Raji (cell line): ENCODE data around the gene SPRR1B.

Source experiments
- POLR2A ChIP-seq: IDR thresholded peaks from 2 replicates; pipeline ENCODE4 v1.6.1; 2011; ENCODE audit warnings: low read depth, low read length, control low read depth; ENCODE audit not compliant: insufficient read depth

Gene SPRR1B

DNA sequence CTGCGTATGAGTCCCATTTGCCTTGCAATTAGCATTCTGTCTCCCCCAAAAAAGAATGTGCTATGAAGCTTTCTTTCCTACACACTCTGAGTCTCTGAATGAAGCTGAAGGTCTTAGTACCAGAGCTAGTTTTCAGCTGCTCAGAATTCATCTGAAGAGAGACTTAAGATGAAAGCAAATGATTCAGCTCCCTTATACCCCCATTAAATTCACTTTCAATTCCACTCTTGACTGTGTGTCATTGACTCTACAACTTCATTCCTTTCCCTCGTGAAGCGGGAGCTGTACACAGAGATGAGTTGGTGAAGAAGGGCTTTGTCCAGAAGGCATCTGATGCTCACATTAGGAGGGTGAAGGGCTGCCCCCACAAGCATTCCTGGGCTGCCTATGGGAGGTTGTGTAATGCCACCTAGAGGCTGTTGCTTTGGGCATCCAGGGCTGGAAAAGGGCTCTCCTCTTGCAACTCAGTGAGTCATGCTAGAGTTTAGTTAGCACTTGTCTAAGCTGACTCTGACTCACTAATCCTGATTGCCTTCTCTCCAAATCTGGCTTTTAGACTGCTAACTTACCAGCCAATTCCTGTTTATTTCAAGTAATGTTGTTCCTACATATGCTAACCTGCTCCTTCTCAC is 1.8 kb downstream of the SPRR1B start:
- TF ChIP-seq POLR2A, result no peak

DNA sequence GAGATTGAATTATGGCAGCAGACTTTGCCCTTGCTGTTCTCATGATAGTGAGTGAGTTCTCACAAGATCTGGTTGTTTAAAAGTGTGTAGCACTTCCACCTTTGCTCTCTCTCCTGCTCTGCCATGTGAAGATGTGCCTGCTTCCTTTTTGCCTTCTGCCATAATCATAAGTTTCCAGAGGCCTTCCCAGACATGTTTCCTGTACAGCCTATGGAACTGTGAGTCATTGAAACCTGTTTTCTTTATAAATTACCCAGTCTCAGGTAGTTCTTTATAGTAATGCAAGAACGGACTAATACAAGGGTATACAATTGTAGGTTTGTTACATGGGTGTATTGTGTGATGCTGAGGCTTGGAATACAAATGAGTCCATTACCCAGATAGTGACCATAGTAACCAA is 4.2 kb downstream of the SPRR1B start:
- no peak for TF ChIP-seq POLR2A

DNA sequence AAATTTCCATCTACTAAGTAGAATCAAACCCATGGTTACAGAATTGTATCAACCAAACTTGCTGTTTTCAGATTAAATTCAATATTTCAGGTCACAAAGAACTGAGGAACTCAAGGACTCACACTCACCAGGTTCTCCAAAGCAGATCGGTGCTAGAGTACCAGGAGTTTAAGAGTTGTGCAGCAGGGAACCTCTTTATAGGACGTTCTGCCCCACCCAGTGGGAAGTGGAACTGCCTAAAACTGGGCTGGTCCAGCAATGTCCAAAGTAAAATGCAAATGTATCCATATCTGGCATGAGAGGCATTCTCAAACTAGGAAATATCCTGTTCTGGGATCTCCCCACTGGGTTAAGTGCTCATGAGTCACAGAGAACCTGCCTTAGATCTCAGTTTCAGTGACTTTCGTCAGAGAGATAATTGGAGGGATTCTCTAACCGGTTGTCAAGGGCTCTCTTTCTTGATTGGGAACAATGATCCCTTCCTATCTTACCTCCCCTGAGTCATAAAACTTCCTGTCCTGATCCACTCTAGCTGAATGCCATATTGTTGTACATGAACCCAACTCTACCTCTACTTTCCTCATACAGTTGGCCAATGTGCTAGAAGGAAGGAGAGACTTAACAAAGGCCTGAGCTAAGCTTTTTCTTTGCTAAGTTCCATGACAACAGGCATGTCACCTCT is 10.1 kb downstream of the SPRR1B start, which contains the start of gene SPRR2D:
TSS of gene SPRR2D (minus strand) at position 171 of the 682 bp plus-strand sequence. CDS start 774 bp downstream, outside the sequence.
- no peak for TF ChIP-seq POLR2A

DNA sequence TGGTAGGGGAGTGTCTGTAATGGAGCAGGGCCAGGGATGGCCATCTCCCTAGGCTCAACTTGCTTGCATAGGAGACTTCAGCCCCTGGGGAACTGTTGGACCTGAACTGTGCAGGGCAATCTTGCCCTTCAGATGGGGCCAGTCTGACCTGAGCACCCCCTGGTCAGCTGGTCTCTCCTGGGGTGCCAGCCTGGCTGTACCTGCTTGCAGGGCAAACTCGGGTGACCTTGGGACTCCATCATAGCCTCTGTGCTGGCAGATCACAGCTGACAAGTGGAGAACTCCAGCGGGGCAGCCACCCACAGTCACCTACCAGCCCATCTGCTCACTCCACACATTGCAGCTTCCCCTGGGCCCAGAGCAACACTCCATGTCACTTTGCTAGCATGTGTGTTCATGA is 18.2 kb downstream of the SPRR1B start:
- no peak for TF ChIP-seq POLR2A

DNA sequence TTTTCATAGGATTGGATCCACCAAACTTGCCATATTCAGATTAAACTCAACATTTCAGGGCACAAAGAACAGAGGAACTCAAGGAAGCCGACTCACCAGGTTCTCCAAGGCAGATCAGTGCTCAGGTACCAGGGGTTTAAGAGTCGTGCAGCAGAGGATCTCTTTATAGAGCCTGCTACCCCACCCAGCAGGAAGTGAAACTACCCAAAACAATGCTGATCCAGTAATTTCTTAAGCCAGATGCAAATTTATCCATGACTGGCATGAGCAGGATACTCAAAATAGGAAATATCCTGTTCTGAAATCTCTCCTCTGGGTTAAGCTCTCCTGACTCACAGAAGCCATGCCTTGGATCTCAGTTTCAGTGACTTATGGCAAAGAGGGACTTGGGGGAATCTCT is 26.4 kb downstream of the SPRR1B start, which contains the start of gene SPRR2A:
TSS of gene SPRR2A (minus strand) at position 138 of the 400 bp plus-strand sequence. CDS start 777 bp downstream, outside the sequence.
- TF ChIP-seq POLR2A, result no peak

DNA sequence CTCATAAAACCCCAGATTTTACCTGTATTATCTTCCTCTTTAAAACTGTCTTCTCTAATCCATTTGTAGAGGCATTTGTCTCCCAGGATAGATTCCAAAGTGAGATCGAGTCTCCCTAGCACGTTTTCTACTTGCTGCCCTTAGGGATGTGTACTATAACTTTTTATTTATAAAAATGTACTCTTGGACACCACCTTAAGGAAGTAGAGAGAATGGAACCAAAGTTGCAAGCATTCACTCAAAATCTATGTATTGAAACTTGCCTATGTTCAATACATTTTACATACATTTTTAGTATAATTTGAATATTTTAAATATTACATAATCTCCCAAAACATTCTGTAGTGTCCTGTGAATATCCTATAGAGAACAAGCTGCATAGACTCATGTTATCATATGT is 27.2 kb downstream of the SPRR1B start:
- TF ChIP-seq POLR2A, result no peak

DNA sequence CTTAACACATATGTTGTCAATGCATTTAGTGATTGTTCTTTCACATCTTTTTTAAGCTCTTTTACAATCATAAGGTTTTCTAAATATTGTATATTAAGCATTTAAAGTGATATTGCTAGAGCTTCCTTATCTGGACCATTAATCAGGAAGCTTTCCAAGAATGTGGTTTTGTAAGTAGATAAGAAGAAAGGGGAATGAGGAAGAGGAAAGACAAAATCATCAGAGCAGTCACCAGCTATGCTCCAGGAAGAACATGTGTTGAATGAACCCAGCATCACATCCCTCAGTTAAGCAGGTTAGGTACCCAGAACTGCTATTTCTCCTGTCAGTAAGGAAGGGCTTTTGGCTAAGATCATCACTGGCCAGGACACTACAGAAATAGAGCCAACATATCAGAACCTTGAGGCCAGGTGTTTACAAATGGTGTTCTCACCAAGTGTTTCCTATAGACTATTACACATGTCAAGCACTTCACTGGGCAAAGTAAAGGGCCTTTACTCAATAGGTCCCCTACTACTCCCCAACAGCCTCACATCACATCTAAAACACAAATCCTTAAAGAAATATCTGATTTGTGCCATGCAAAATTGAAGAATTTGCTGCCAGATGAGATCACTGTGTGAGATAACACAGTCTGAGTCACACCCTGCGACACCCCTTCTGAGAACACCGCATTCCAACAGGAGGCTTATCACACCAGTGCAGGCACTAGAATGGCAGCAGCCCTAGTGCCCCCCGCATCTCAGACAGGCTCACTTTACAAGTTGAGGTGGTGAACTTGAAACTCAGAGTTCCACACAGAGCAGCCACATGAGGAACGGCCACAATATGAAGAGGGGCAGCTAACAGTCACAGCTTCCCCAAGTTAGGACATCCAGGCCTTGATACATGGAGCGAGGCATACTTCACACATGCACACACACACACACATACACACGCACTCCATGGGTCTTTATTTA is 28.1 kb downstream of the SPRR1B start:
- TF ChIP-seq POLR2A, result no peak

DNA sequence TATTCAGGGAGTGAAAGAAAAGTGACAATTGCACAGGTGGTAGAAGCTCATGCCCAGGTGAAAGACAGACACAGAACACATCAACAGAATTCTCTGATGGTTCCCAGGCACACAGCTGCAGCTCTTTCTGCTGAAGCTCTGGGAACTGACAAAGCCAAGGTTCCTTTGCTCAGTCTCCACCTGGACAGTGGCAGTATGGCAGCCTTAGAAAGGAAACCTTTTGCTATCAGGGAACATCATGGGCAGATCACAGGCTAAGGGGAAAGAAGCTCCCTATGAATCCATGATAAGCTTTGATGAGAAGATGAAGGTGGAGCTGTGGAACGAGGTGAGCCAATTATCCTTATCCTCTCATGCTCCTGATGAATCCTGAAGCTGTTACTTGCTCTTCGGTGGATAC is 39.2 kb downstream of the SPRR1B start:
- no peak for TF ChIP-seq POLR2A

DNA sequence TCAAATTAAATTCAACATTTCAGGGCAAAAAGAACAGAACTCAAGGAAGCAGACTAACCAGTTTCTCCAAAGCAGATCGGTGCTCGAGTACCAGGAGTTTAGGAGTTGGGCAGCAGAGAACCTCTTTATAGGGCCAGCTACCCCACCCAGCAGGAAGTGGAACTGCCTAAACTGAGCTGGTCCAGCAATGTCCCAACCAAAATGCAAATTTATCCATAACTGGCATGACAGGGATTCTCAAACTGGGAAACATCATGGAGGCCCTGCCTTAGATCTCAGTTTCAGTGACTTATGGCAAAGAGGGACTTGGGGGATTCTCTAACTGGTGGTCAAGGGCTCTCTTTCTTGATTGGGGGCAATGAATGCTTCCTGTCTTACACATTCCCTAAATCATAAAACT is 40.5 kb downstream of the SPRR1B start, which contains the start of gene SPRR2B:
TSS of gene SPRR2B (minus strand) at position 101 of the 400 bp plus-strand sequence. CDS start 772 bp downstream, outside the sequence.
- no peak for TF ChIP-seq POLR2A

DNA sequence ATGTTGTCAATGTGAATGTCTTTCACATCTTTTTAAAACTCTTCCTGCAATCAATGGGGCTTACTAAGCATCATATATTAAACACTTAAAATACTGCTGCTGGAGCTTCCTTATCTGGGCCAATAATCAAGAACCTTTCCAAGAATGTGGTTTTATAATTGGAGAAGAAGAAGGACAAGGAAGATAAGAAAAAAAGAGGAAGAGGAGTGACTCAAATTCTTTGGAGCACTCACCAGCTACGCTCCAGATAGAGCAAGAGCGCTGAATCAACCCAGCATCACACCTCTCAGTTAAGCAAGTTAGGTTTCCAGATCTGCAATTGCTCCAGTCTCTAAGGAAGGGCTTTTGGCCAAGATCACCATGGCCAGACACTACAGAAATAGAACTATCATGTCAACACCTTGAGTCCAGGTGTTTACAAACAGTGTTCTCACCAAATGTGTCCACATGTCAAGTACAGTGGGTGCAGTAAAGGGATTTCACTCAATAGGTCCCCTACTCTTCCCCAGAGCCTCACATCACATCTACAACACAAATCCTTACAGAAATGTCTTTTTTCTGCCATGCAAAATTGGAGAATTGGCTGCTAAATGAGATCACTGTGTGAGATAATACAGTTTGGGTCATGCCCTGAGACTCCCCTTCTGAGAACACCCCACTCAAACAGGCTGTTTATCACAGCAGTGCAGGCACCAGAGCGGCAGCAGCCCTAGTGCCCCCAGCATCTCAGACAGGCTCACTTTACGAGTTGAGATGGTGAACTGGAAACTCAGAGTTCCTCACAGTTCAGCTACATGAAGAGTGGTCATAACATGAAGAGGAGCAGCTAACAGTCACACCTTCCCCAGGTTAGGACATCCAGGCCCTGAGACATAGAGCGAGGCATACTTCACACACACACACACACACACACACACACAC is 42.1 kb downstream of the SPRR1B start:
- no peak for TF ChIP-seq POLR2A

DNA sequence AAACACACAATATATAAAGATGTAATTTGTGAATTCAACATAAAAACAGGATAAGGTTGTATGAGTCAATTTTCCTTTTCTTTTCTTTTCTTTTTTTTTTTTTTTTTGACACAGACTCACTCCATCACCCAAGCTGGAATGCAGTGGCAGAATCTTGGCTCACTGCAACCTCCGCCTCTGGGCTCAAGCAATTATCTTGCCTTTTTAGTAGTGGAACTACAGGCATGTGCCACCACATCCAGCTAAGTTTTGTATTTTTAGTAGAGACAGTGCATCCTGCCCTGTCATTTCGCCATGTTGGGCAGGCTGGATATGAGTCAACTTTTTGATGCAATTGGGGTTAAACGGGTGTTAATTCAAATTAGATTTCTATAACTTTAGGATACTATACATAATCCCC is 50.7 kb downstream of the SPRR1B start:
- TF ChIP-seq POLR2A, result no peak
